ENCODE data around the gene MET.

The MET gene

GRCh38 chr7:116692401-116693308 lies 20.7 kb downstream of the MET start:
- Mint-ChIP-seq H3K36me3 (ENCODE audit: insufficient read depth) (no peaks in the 10 kb centered on the region), H3K27ac (no peak overlapping the region), H3K4me3 (no peak overlapping the region), H3K9me3 (no peaks in the 10 kb centered on the region), H3K4me1 (ENCODE audit: low read depth in 2 of 2) (no peaks in the 10 kb centered on the region), H3K27me3 (peaks cover 13 to 23% of the 10 kb centered on the region in 2 donors)
- ATAC-seq (replicated peaks) (no peak), DNase-seq (no peak)

GRCh38 chr7:116696707-116697106 lies 24.7 kb downstream of the MET start:
- Mint-ChIP-seq H3K27ac (no peak overlapping the region), H3K27me3 (peaks cover 13 to 24% of the 10 kb centered on the region in 2 donors), H3K4me1 (ENCODE audit: low read depth in 2 of 2) (no peaks in the 10 kb centered on the region), H3K4me3 (no peak overlapping the region), H3K9me3 (no peaks in the 10 kb centered on the region), H3K36me3 (ENCODE audit: insufficient read depth) (no peaks in the 10 kb centered on the region)
- ATAC-seq (replicated peaks) (no peak), DNase-seq (no peak)

- Mint-ChIP-seq H3K4me3 (no peak overlapping the region), H3K27me3 (peaks cover 16 to 24% of the 10 kb centered on the region in 2 donors)
- ATAC-seq (replicated peaks) = no peak
Measured at GRCh38 chr7:116697152-116697551, 25.2 kb downstream of the MET start.

GRCh38 chr7:116697761-116698160 lies 25.8 kb downstream of the MET start:
- DNase-seq (no peak), ATAC-seq (replicated peaks) (no peak)
- H3K27me3 Mint-ChIP-seq = peaks cover 20 to 24% of the 10 kb centered on the region in 2 donors
- H3K36me3 Mint-ChIP-seq (ENCODE audit: insufficient read depth) = no peaks in the 10 kb centered on the region
- H3K27ac Mint-ChIP-seq = no peak overlapping the region
- H3K4me1 Mint-ChIP-seq (ENCODE audit: low read depth in 2 of 2) = no peaks in the 10 kb centered on the region
- no peaks in the 10 kb centered on the region for H3K9me3 Mint-ChIP-seq
- H3K4me3 Mint-ChIP-seq = no peak overlapping the region

More at GRCh38 chr7:116697152-116697551, 25.2 kb downstream of the MET start:
- H3K4me1 Mint-ChIP-seq (ENCODE audit: low read depth in 2 of 2) = no peaks in the 10 kb centered on the region
- DNase-seq = no peak
- H3K27ac Mint-ChIP-seq = no peak overlapping the region
- H3K36me3 Mint-ChIP-seq (ENCODE audit: insufficient read depth) = no peaks in the 10 kb centered on the region
- no peaks in the 10 kb centered on the region for H3K9me3 Mint-ChIP-seq

GRCh38 chr7:116698396-116698795 lies 26.4 kb downstream of the MET start:
- no peaks in the 10 kb centered on the region for H3K9me3 Mint-ChIP-seq
- peaks cover 20 to 24% of the 10 kb centered on the region in 2 donors for H3K27me3 Mint-ChIP-seq
- H3K4me3 Mint-ChIP-seq = no peak overlapping the region
- ATAC-seq (replicated peaks) (no peak), DNase-seq (no peak)
- H3K4me1 Mint-ChIP-seq (ENCODE audit: low read depth in 2 of 2) = no peaks in the 10 kb centered on the region
- no peaks in the 10 kb centered on the region for H3K36me3 Mint-ChIP-seq (ENCODE audit: insufficient read depth)
- no peak overlapping the region for H3K27ac Mint-ChIP-seq

GRCh38 chr7:116698930-116699721 lies 27.1 kb downstream of the MET start:
- Mint-ChIP-seq H3K4me1 (ENCODE audit: low read depth in 2 of 2) (no peaks in the 10 kb centered on the region), H3K4me3 (no peak overlapping the region), H3K36me3 (ENCODE audit: insufficient read depth) (no peaks in the 10 kb centered on the region), H3K27me3 (peaks cover 22 to 27% of the 10 kb centered on the region in 2 donors), H3K9me3 (no peaks in the 10 kb centered on the region), H3K27ac (no peak overlapping the region)
- ATAC-seq (replicated peaks) (no peak), DNase-seq (no peak)

- Mint-ChIP-seq H3K27me3 (peaks cover 27 to 32% of the 10 kb centered on the region in 2 donors), H3K9me3 (no peaks in the 10 kb centered on the region), H3K4me1 (ENCODE audit: low read depth in 2 of 2) (no peaks in the 10 kb centered on the region), H3K27ac (no peak overlapping the region), H3K36me3 (ENCODE audit: insufficient read depth) (no peaks in the 10 kb centered on the region), H3K4me3 (no peak overlapping the region)
- ATAC-seq (replicated peaks) (no peak), DNase-seq (no peak)
Measured at GRCh38 chr7:116699722-116700120, 27.7 kb downstream of the MET start.

- H3K36me3 Mint-ChIP-seq (ENCODE audit: insufficient read depth) = no peaks in the 10 kb centered on the region
- no peaks in the 10 kb centered on the region for H3K9me3 Mint-ChIP-seq
- H3K27ac Mint-ChIP-seq = no peak overlapping the region
- H3K27me3 Mint-ChIP-seq = peaks cover 13 to 14% of the 10 kb centered on the region in 2 donors
- H3K4me1 Mint-ChIP-seq (ENCODE audit: low read depth in 2 of 2) = no peaks in the 10 kb centered on the region
- DNase-seq (no peak), ATAC-seq (replicated peaks) (no peak)
- no peak overlapping the region for H3K4me3 Mint-ChIP-seq
Measured at GRCh38 chr7:116702046-116702785, 30.2 kb downstream of the MET start.

- DNase-seq (no peak), ATAC-seq (replicated peaks) (no peak)
- Mint-ChIP-seq H3K27ac (no peak overlapping the region), H3K4me3 (no peak overlapping the region), H3K36me3 (ENCODE audit: insufficient read depth) (no peaks in the 10 kb centered on the region), H3K4me1 (ENCODE audit: low read depth in 2 of 2) (no peaks in the 10 kb centered on the region), H3K9me3 (no peaks in the 10 kb centered on the region), H3K27me3 (peaks cover 14 to 22% of the 10 kb centered on the region in 2 donors)
Measured at GRCh38 chr7:116704650-116705228, 32.7 kb downstream of the MET start.

- H3K27me3 Mint-ChIP-seq = peaks cover 15 to 22% of the 10 kb centered on the region in 2 donors
- ATAC-seq (replicated peaks) (no peak), DNase-seq (no peak)
- no peak overlapping the region for H3K27ac Mint-ChIP-seq
- H3K4me3 Mint-ChIP-seq = no peak overlapping the region
- H3K4me1 Mint-ChIP-seq (ENCODE audit: low read depth in 2 of 2) = no peaks in the 10 kb centered on the region
- H3K9me3 Mint-ChIP-seq = no peaks in the 10 kb centered on the region
- H3K36me3 Mint-ChIP-seq (ENCODE audit: insufficient read depth) = no peaks in the 10 kb centered on the region
Measured at GRCh38 chr7:116705419-116705818, 33.4 kb downstream of the MET start.

GRCh38 chr7:116706668-116707126 lies 34.7 kb downstream of the MET start:
- no peaks in the 10 kb centered on the region for H3K36me3 Mint-ChIP-seq (ENCODE audit: insufficient read depth)

GRCh38 chr7:116707289-116707688 lies 35.3 kb downstream of the MET start:
- Mint-ChIP-seq H3K4me3 (no peak overlapping the region), H3K36me3 (ENCODE audit: insufficient read depth) (no peaks in the 10 kb centered on the region), H3K27ac (no peak overlapping the region), H3K27me3 (peaks cover 15 to 18% of the 10 kb centered on the region in 2 donors), H3K9me3 (no peaks in the 10 kb centered on the region), H3K4me1 (ENCODE audit: low read depth in 2 of 2) (no peaks in the 10 kb centered on the region)
- DNase-seq (no peak), ATAC-seq (replicated peaks) (no peak)

More at GRCh38 chr7:116706668-116707126, 34.7 kb downstream of the MET start:
- H3K27ac Mint-ChIP-seq = no peak overlapping the region
- H3K27me3 Mint-ChIP-seq = peaks cover 15 to 22% of the 10 kb centered on the region in 2 donors
- DNase-seq (no peak), ATAC-seq (replicated peaks) (no peak)
- no peaks in the 10 kb centered on the region for H3K9me3 Mint-ChIP-seq
- no peak overlapping the region for H3K4me3 Mint-ChIP-seq
- no peaks in the 10 kb centered on the region for H3K4me1 Mint-ChIP-seq (ENCODE audit: low read depth in 2 of 2)

GRCh38 chr7:116708248-116708647 lies 36.3 kb downstream of the MET start:
- no peak overlapping the region for H3K27ac Mint-ChIP-seq

More at GRCh38 chr7:116708248-116708647, 36.3 kb downstream of the MET start:
- Mint-ChIP-seq H3K36me3 (ENCODE audit: insufficient read depth) (no peaks in the 10 kb centered on the region), H3K4me1 (ENCODE audit: low read depth in 2 of 2) (no peaks in the 10 kb centered on the region), H3K27me3 (peaks cover 15 to 16% of the 10 kb centered on the region in 2 donors), H3K4me3 (no peak overlapping the region), H3K9me3 (no peaks in the 10 kb centered on the region)
- ATAC-seq (replicated peaks) (no peak), DNase-seq (no peak)

All from effector memory CD8-positive, alpha-beta T cell (primary cell).